K562 (cell line): Measurements from ENCODE around the gene TAF8. TPM values are rescaled to one million over a fixed set of nuclear protein-coding genes. Genes with fewer than 3 reads are reported as not detected.

Experiments used
- BRD4 ChIP-seq: fragments of 200-600 bp; sonication (generic); IDR thresholded peaks from 2 replicates; pipeline ENCODE4 v1.6.1; 2017; ENCODE audit warnings: inconsistent platforms
- CC2D1A ChIP-seq: fragments of 450-650 bp; IDR thresholded peaks from 2 replicates; pipeline ENCODE4 v1.6.1; 2017; ENCODE audit warnings: mild to moderate bottlenecking
- FIP1L1 ChIP-seq: fragments of 200-400 bp; formaldehyde crosslinking; IDR thresholded peaks from 2 replicates; pipeline ENCODE4 v1.6.1; 2018; ENCODE audit warnings: mild to moderate bottlenecking, low read depth, low read length; ENCODE audit not compliant: poor library complexity, severe bottlenecking
- GATA2 ChIP-seq: sonication (generic); formaldehyde crosslinking; IDR thresholded peaks from 2 replicates; pipeline ENCODE4 v1.4.0; 2020; ENCODE audit warnings: mild to moderate bottlenecking, missing genetic modification reagents
- GMEB1 ChIP-seq: fragments of 250-450 bp; sonication (Bioruptor Pico); IDR thresholded peaks from 2 replicates; pipeline ENCODE4 v1.4.0; 2020; ENCODE audit warnings: mild to moderate bottlenecking
- HMG20B ChIP-seq: fragments of 250-450 bp; sonication (Bioruptor Pico); IDR thresholded peaks from 2 replicates; pipeline ENCODE4 v1.5.0; 2021; ENCODE audit warnings: mild to moderate bottlenecking
- JUND ChIP-seq, 2 experiments: IDR thresholded peaks; 2 replicates in 1 of 2; 3 replicates in 1 of 2; pipeline ENCODE4 v1.6.1; 2011; ENCODE audit warnings: borderline replicate concordance in 2 of 2, low read depth in 2 of 2, low read length in 2 of 2, improper control_type of control experiment in 1 of 2, missing biosample characterization in 1 of 2, missing genetic modification characterization in 1 of 2, missing genetic modification reagents in 1 of 2
- NR2C1 ChIP-seq, 2 experiments: fragments of 450-650 bp; IDR thresholded peaks; 2 replicates each; pipeline ENCODE4 v1.6.1; 2017; ENCODE audit warnings: mild to moderate bottlenecking in 2 of 2, antibody characterized with exemption in 1 of 2, inconsistent platforms in 1 of 2, missing compliant biosample characterization in 1 of 2, missing genetic modification characterization in 1 of 2
- PURB ChIP-seq: sonication (generic); formaldehyde crosslinking; IDR thresholded peaks from 2 replicates; pipeline ENCODE4 v1.9.0; 2021; ENCODE audit warnings: low read depth, mild to moderate bottlenecking, missing genetic modification reagents
- PYGO2 ChIP-seq: fragments of 450-650 bp; IDR thresholded peaks from 2 replicates; pipeline ENCODE4 v1.6.1; 2016; ENCODE audit warnings: mild to moderate bottlenecking, missing genetic modification characterization, moderate library complexity, missing compliant biosample characterization
- RAD21 ChIP-seq, 2 experiments: fragments of 250-450 bp in 1 of 2; fragments of 450-650 bp in 1 of 2; sonication (Bioruptor Pico) in 1 of 2; formaldehyde crosslinking in 1 of 2; IDR thresholded peaks in 1 of 2; conservative IDR thresholded peaks in 1 of 2; 2 replicates each; pipeline versions ENCODE4 v1.4.0 to v1.8.0; 2020 to 2022; ENCODE audit warnings: mild to moderate bottlenecking in 2 of 2, moderate library complexity in 1 of 2
- RBM22 ChIP-seq: fragments of 200-400 bp; formaldehyde crosslinking; IDR thresholded peaks from 2 replicates; pipeline ENCODE4 v1.6.1; 2018; ENCODE audit warnings: low read length, low read depth; ENCODE audit not compliant: poor library complexity, severe bottlenecking
- RBM25 ChIP-seq: fragments of 200-400 bp; formaldehyde crosslinking; IDR thresholded peaks from 2 replicates; pipeline ENCODE4 v1.6.1; 2018; ENCODE audit warnings: low read length, low read depth, moderate library complexity; ENCODE audit not compliant: severe bottlenecking
- THRAP3 ChIP-seq: fragments of 450-650 bp; IDR thresholded peaks from 2 replicates; pipeline ENCODE4 v1.6.1; 2016; ENCODE audit warnings: mild to moderate bottlenecking, inconsistent platforms, borderline replicate concordance
- ZBTB33 ChIP-seq: sonication (generic); formaldehyde crosslinking; IDR thresholded peaks from 2 replicates; pipeline ENCODE4 v1.8.1; 2023; ENCODE audit warnings: mild to moderate bottlenecking, missing genetic modification reagents
- ZNF280A ChIP-seq: fragments of 450-650 bp; IDR thresholded peaks from 2 replicates; pipeline ENCODE4 v1.6.1; 2018; ENCODE audit warnings: mild to moderate bottlenecking, low read depth; ENCODE audit not compliant: partially characterized antibody
- ZNF764 ChIP-seq: fragments of 250-450 bp; sonication (Bioruptor Pico); IDR thresholded peaks from 2 replicates; pipeline ENCODE4 v1.4.0; 2020; ENCODE audit warnings: low read depth, mild to moderate bottlenecking, moderate library complexity
- polyA plus RNA-seq, 8 experiments: library from polyadenylated mRNA; depleted of rRNA in 4 of 8; stranded (reverse) in 5 of 8; unstranded in 3 of 8; fragments of >200 nt; fragmentation: Nextera tagmentation in 2 of 8; fragmentation: Illumina TruSeq in 1 of 8; extraction: Ambion mirVana in 2 of 8; extraction: Trizol in 1 of 8; gene quantifications; 2 replicates each; pipeline versions ENCODE4 v1.2.1 to v1.2.3, GENCODE V29; 2011 to 2014; ENCODE audit warnings: inconsistent platforms in 1 of 8, missing spikeins in 1 of 8
- total RNA-seq, 7 experiments: library from RNA; depleted of rRNA in 6 of 7; stranded (reverse); fragments of >200 nt in 6 of 7; fragmentation: Illumina TruSeq in 2 of 7; extraction: Trizol in 2 of 7; gene quantifications; 2 replicates each; pipeline versions ENCODE4 v1.2.1 to v1.2.3, GENCODE V29; 2011 to 2021; ENCODE audit warnings: low replicate concordance in 1 of 7

TAF8 gene
- total and polyA plus RNA-seq, 9 of the 15 experiments (the other 6 are each of a cell fraction or from before 2014, with no cell fraction given): 29.4 to 84.0 (median 52.6) TPM

DNA sequence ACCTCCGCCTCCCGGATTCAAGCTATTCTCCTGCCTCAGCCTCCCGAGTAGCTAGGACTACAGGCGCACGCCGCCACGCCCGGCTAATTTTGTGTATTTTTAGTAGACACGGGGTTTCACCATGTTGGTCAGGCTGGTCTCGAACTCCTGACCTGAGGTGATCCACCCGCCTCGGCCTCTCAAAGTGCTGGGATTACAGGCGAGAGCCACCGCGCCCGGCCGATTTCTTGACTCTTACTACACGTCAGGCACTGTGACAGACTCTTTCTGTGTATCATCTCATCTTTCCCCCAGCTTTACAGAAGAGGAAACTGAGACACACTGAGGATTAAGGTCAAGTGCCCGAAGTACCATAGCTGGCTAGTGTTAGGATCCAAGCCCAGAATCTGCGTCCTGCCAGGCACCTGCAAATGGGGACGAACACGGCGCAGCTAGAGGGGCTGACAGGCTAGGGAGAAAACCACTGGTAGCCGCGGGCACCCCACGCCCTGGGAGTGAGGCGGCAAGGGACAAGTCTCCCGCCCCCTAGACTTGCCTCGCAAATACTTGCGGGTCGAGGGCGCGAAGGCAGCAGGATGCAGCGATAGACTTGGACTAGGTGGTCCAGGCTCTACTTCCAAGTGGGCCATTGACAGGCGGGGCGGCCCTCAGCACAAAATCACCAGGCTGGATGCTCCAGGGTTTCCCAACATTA, 1.1 kb upstream of the TAF8 start (continued):
- no peak for TF ChIP-seq RBM22
- no peak for TF ChIP-seq RAD21 (CRISPR knock-in tag; conservative IDR thresholded peaks at IDR 0.05 in 1 of 2, IDR thresholded peaks at IDR 0.05 in 1 of 2)
- TF ChIP-seq CC2D1A: no peak
- TF ChIP-seq GATA2: no peak
- no peak for TF ChIP-seq THRAP3
- TF ChIP-seq PURB: no peak
- TF ChIP-seq ZNF764 (CRISPR knock-in tag): no peak
- TF ChIP-seq PYGO2 (tag): no peak
- TF ChIP-seq ZBTB33 (CRISPR knock-in tag): peak; percentile 77
- no peak for TF ChIP-seq FIP1L1
- TF ChIP-seq NR2C1 (IDR thresholded peaks at IDR 0.05): no peak
- TF ChIP-seq NR2C1 (tag; IDR thresholded peaks at IDR 0.05): no peak
- no peak for TF ChIP-seq HMG20B (CRISPR knock-in tag)
- TF ChIP-seq RBM25: peak; percentile 35
- no peak for TF ChIP-seq GMEB1 (CRISPR knock-in tag)
- no peak for TF ChIP-seq BRD4
- no peak for TF ChIP-seq ZNF280A
- no peak for TF ChIP-seq JUND (IDR thresholded peaks at IDR 0.05; ENCODE audit: borderline replicate concordance, low read depth, low read length)
- no peak for TF ChIP-seq JUND (tag; IDR thresholded peaks at IDR 0.05; ENCODE audit: borderline replicate concordance, low read depth, low read length)
